IMR-90 (cell line): ENCODE results near the gene GORASP1. TPM values are rescaled to one million over a fixed set of nuclear protein-coding genes. Genes with fewer than 3 reads are reported as not detected.
A peak's percentile ranks its signal among the peaks of the same experiment; 100 is the strongest.

Experiments used
- ATAC-seq: fragments of 200-7000 bp; cut with Tn5 transposase; 2 replicates; pipeline ENCODE4 v1.9.1; 2020; ENCODE audit warnings: low read depth, mild to moderate bottlenecking, moderate library complexity
- BruUV-seq: library from RNA; stranded (reverse); fragments of 400-500 nt; replicated peaks from 2 replicates; lab custom pipeline; 2021; lab: Mats Ljungman, UMichigan
- CTCF ChIA-PET: fragments of 300-600 bp; formaldehyde crosslinking; extraction: SDS; loops from one replicate; lab custom pipeline; 2021; ENCODE audit warnings: antibody characterized with exemption; lab: Yijun Ruan, JAX
- POLR2A ChIA-PET: fragments of 300-600 bp; sonication (Branson Sonifier 250); formaldehyde crosslinking; loops from one replicate; lab custom pipeline; 2022; ENCODE audit warnings: antibody characterized with exemption; ENCODE audit not compliant: unreplicated experiment; lab: Charles Lee
- DNase-seq: peaks from one replicate; pipeline ENCODE4 v3.0.0; 2013
- H2AFZ ChIP-seq: replicated peaks from 2 replicates; pipeline ENCODE3; 2013; ENCODE audit warnings: low read length, mild to moderate bottlenecking; ENCODE audit not compliant: poor library complexity
- H2AK5ac ChIP-seq: 2 replicates; pipeline ENCODE4 v1.6.1; 2013; ENCODE audit warnings: low read depth, low read length, inconsistent platforms
- H2AK9ac ChIP-seq: replicated peaks from 2 replicates; pipeline ENCODE3; 2013; ENCODE audit warnings: mild to moderate bottlenecking, low read depth, low read length, moderate library complexity; ENCODE audit not compliant: poor library complexity
- H2BK120ac ChIP-seq: 2 replicates; pipeline ENCODE4 v1.6.1; 2013; ENCODE audit warnings: low read depth, low read length, inconsistent platforms
- H2BK15ac ChIP-seq: 3 replicates; pipeline ENCODE4 v1.6.1; 2013; ENCODE audit warnings: low read depth, low read length, inconsistent platforms
- H2BK20ac ChIP-seq: 2 replicates; pipeline ENCODE4 v1.6.1; 2013; ENCODE audit warnings: low read depth, mild to moderate bottlenecking, inconsistent platforms, low read length, moderate library complexity
- H2BK5ac ChIP-seq: 2 replicates; pipeline ENCODE4 v1.6.1; 2013; ENCODE audit warnings: mild to moderate bottlenecking, low read depth, low read length, inconsistent platforms; ENCODE audit not compliant: poor library complexity, severe bottlenecking
- H3K14ac ChIP-seq: replicated peaks from 2 replicates; pipeline ENCODE4 v1.6.1; 2013; ENCODE audit warnings: low read depth, low read length, inconsistent platforms
- H3K18ac ChIP-seq: 2 replicates; pipeline ENCODE4 v1.6.1; 2013; ENCODE audit warnings: low read depth, low read length, control low read depth
- H3K23ac ChIP-seq: 2 replicates; pipeline ENCODE4 v1.6.1; 2013; ENCODE audit warnings: low read depth, low read length, inconsistent platforms
- H3K27ac ChIP-seq: 2 replicates; pipeline ENCODE4 v1.5.1; 2013; ENCODE audit warnings: mild to moderate bottlenecking, control low read depth, low read length; ENCODE audit not compliant: insufficient read depth
- H3K27me3 ChIP-seq: 2 replicates; pipeline ENCODE4 v1.6.1; 2013; ENCODE audit warnings: low read length; ENCODE audit not compliant: control insufficient read depth, insufficient read depth
- H3K36me3 ChIP-seq: 2 replicates; pipeline ENCODE4 v1.6.1; 2013; ENCODE audit warnings: low read length, mixed read lengths; ENCODE audit not compliant: control insufficient read depth, insufficient read depth
- H3K4ac ChIP-seq: 2 replicates; pipeline ENCODE4 v1.6.1; 2013; ENCODE audit warnings: low read depth, low read length, inconsistent platforms
- H3K4me1 ChIP-seq: 2 replicates; pipeline ENCODE4 v1.6.1; 2013; ENCODE audit warnings: low read length, mixed read lengths; ENCODE audit not compliant: control insufficient read depth, insufficient read depth
- H3K4me2 ChIP-seq: 2 replicates; pipeline ENCODE4 v1.6.1; 2013; ENCODE audit warnings: low read depth, mild to moderate bottlenecking, control low read depth, low read length, moderate library complexity
- H3K4me3 ChIP-seq: 2 replicates; pipeline ENCODE4 v1.5.1; 2013; ENCODE audit warnings: low read depth, mild to moderate bottlenecking, control low read depth, low read length, moderate library complexity; ENCODE audit not compliant: insufficient read depth
- H3K56ac ChIP-seq: 2 replicates; pipeline ENCODE4 v1.6.1; 2013; ENCODE audit warnings: low read length, inconsistent platforms; ENCODE audit not compliant: insufficient read depth; ENCODE audit errors: extremely low read depth
- H3K79me1 ChIP-seq, 2 experiments: 2 replicates each; pipeline ENCODE4 v1.6.1; 2013; ENCODE audit warnings: low read length in 2 of 2, inconsistent platforms in 1 of 2, low read depth in 1 of 2
- H3K9ac ChIP-seq: 2 replicates; pipeline ENCODE4 v1.6.1; 2013; ENCODE audit warnings: low read depth, low read length, control low read depth
- H3K9me1 ChIP-seq: 2 replicates; pipeline ENCODE4 v1.6.1; 2013; ENCODE audit warnings: low read length, inconsistent platforms; ENCODE audit not compliant: insufficient read depth
- H3K9me3 ChIP-seq: 2 replicates; pipeline ENCODE4 v1.6.1; 2013; ENCODE audit warnings: low read length; ENCODE audit not compliant: control insufficient read depth, insufficient read depth
- H4K20me1 ChIP-seq: 2 replicates; pipeline ENCODE4 v1.6.1; 2013; ENCODE audit warnings: low read length, inconsistent platforms; ENCODE audit not compliant: insufficient read depth
- H4K5ac ChIP-seq: 2 replicates; pipeline ENCODE4 v1.6.1; 2013; ENCODE audit warnings: mild to moderate bottlenecking, low read depth, low read length, control low read depth
- H4K8ac ChIP-seq, 2 experiments: 2 replicates each; pipeline ENCODE4 v1.6.1; 2013; ENCODE audit warnings: low read depth in 2 of 2, low read length in 2 of 2, control low read depth in 1 of 2, inconsistent platforms in 1 of 2
- H4K91ac ChIP-seq: 2 replicates; pipeline ENCODE4 v1.6.1; 2013; ENCODE audit warnings: low read depth, low read length, inconsistent platforms; ENCODE audit not compliant: insufficient read depth
- CHD1 ChIP-seq: IDR thresholded peaks from 2 replicates; pipeline ENCODE4 v1.6.1; 2012; ENCODE audit warnings: low read depth, low read length, improper control_type of control experiment
- FOS ChIP-seq: fragments of 150-350 bp; IDR thresholded peaks from 2 replicates; pipeline ENCODE4 v1.6.1; 2016; ENCODE audit warnings: low read depth, low read length
- MAZ ChIP-seq: IDR thresholded peaks from 2 replicates; pipeline ENCODE4 v1.6.1; 2012; ENCODE audit warnings: low read depth, mild to moderate bottlenecking, low read length, improper control_type of control experiment, moderate library complexity, borderline replicate concordance
- MXI1 ChIP-seq: IDR thresholded peaks from 2 replicates; pipeline ENCODE4 v1.6.1; 2012; ENCODE audit warnings: low read depth, mild to moderate bottlenecking, low read length, moderate library complexity, borderline replicate concordance
- RFX5 ChIP-seq: IDR thresholded peaks from 2 replicates; pipeline ENCODE4 v1.8.0; 2012; ENCODE audit warnings: low read depth, mild to moderate bottlenecking, low read length, moderate library complexity
- SMC3 ChIP-seq: fragments of 150-350 bp; IDR thresholded peaks from 2 replicates; pipeline ENCODE4 v1.6.1; 2016; ENCODE audit warnings: low read depth, mild to moderate bottlenecking, antibody characterized with exemption, low read length, moderate library complexity
- WGBS, 2 experiments: methylation state at CpG; one replicate each; pipeline versions ENCODE4 v1.1.5 to v1.1.7; 2013; ENCODE audit warnings: missing lambda C conversion rate in 2 of 2; ENCODE audit not compliant: insufficient read length in 1 of 2; ENCODE audit errors: extremely low coverage in 2 of 2; 5-methylcytosine and 5-hydroxymethylcytosine counted together
- dilution Hi-C: fragments of 300-500 bp; cut with HindIII; formaldehyde crosslinking; loops from one replicate; pipeline ENCODE4 v1.14.3; 2018; ENCODE audit warnings: low sequenced_read_pairs; ENCODE audit not compliant: unreplicated experiment
- in situ Hi-C: fragments of 300-500 bp; cut with MboI; formaldehyde crosslinking; loops from 3 replicates; pipeline ENCODE4 v1.14.3; 2019; ENCODE audit warnings: low sequenced_read_pairs, inconsistent platforms, mixed read lengths
- intact Hi-C: fragments of 100-400 bp; cut with micrococcal nuclease; formaldehyde crosslinking; loops from 2 replicates; pipeline ENCODE4 v1.10.0; 2022
- polyA plus RNA-seq, 3 experiments: library from polyadenylated mRNA; depleted of rRNA; stranded (reverse); fragments of >200 nt; gene quantifications; 2 replicates each; pipeline ENCODE4 v1.2.3, GENCODE V29; 2012; ENCODE audit warnings: low replicate concordance in 1 of 3
- total RNA-seq: library from RNA; depleted of rRNA; stranded (reverse); fragments of >200 nt; gene quantifications from 2 replicates; pipeline ENCODE4 v1.2.3, GENCODE V29; 2012
- TF ChIP-seq, protein P1 (sequence below): fragments of 150-350 bp; IDR thresholded peaks from 2 replicates; pipeline ENCODE4 v1.6.1; 2017; ENCODE audit warnings: mild to moderate bottlenecking, antibody characterized with exemption, low read length, low read depth

Gene GORASP1
- total and polyA plus RNA-seq, 2 of the 4 experiments (the other 2 are of a cell fraction), result 35.0 to 56.6 TPM

DNA sequence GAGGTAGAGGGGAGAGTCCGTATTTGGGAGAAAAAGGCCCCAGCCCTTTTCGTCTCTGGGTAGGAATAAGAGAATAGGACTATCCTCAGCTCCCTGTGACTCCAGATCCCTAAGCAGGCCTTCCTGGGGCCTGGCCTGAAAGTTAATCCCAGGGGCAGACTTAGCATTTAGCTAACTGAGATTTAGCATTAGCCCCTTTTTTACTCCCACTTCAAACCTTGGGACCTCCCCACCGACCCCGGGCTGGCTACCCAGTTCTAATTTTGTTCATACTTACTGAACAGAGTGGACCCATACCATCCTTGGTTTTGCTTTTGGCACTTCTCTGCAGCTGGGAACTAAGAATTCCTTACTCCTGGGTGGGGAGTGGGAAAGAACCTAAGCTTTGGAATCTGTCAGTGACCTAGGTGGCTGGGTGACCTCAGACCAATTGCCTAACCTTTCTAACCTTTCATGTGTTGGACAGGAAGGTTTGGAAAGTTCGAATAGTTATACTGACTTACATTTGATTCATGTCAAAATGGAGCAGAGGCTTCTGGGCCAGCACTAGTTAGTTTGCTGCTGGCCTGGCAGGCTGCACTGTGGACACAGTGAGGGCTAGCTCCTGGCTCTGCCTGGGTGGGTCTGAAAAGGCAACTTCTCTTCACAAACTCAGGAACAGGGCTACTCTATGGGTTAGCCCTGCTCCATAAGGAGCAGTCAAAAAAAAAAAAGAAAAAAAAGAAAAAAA lies 11.7 kb upstream of the GORASP1 start:
- Histone ChIP-seq H2BK120ac (no peak overlapping the region), H4K5ac (no peak overlapping the region), H4K8ac (no peak overlapping the region), H3K56ac (no peak overlapping the region), H2AK9ac (peak overlapping the region; percentile 39), H3K9ac (no peak overlapping the region), H3K27ac (no peak overlapping the region), H3K18ac (no peak overlapping the region), H3K9me3 (no peaks in the 10 kb centered on the region), H2BK20ac (no peak overlapping the region), H3K9me1 (no peaks in the 10 kb centered on the region), H3K14ac (no peak overlapping the region), H4K91ac (no peak overlapping the region), H3K4me2 (no peak overlapping the region), H3K4ac (no peak overlapping the region), H2AFZ (no peak overlapping the region), H2BK15ac (no peak overlapping the region), H2BK5ac (no peak overlapping the region), H3K36me3 (no peaks in the 10 kb centered on the region; the same call in 1 of the 2 replicates), H2AK5ac (no peak overlapping the region), H3K79me1 (no peaks in the 10 kb centered on the region), H3K4me3 (no peak overlapping the region), H4K20me1 (no peaks in the 10 kb centered on the region), H3K27me3 (no peaks in the 10 kb centered on the region), H3K23ac (no peak overlapping the region), H3K4me1 (no peaks in the 10 kb centered on the region)
- ATAC-seq (no peak), DNase-seq (no peak)
- dilution Hi-C loops (no loop called here), in situ Hi-C loops (no loop called here), intact Hi-C loops (no loop called here)
- ChIA-PET CTCF (interaction anchor here (0.8 to 1.0 kb wide), 2 partner anchors 119 to 169 kb away, joined by 3 read pairs; no protein-coding TSS in a partner anchor), POLR2A (interaction anchor here (0.8 kb wide), 1 partner anchor 15 kb away, joined by 3 read pairs; no protein-coding TSS in a partner anchor)
- TF ChIP-seq CHD1, result no peak
- no peak for TF ChIP-seq MAZ
- TF ChIP-seq FOS, result no peak
- TF ChIP-seq RFX5, result no peak
- TF ChIP-seq, protein P1, sequence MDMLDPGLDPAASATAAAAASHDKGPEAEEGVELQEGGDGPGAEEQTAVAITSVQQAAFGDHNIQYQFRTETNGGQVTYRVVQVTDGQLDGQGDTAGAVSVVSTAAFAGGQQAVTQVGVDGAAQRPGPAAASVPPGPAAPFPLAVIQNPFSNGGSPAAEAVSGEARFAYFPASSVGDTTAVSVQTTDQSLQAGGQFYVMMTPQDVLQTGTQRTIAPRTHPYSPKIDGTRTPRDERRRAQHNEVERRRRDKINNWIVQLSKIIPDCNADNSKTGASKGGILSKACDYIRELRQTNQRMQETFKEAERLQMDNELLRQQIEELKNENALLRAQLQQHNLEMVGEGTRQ, result no peak
- no peak for TF ChIP-seq MXI1
- TF ChIP-seq SMC3, result no peak
- 14% methylated on average over 1 of the region's 5 CpGs; no CpG with 5 or more reads in 1 of the 2 experiments for WGBS, 2 experiments
- no TSS peak for BruUV-seq
